Suppressor macrophage treated with lipopolysaccharide for 4 hours (primary cell): ENCODE data around the gene UCK2.

Source experiments
- DNase-seq: peaks from one replicate; pipeline ENCODE4 v3.0.0-alpha.2; 2020

The UCK2 gene

GRCh38 chr1:165942927-165943597 lies 115.6 kb downstream of the UCK2 start:
- DNase-seq = no peak

- no peak for DNase-seq
Observed at GRCh38 chr1:165945911-165946310, 118.5 kb downstream of the UCK2 start.

- DNase-seq = no peak
Observed at GRCh38 chr1:165947797-165948455, 120.5 kb downstream of the UCK2 start.

GRCh38 chr1:165949335-165950130 lies 122.1 kb downstream of the UCK2 start:
- no peak for DNase-seq

GRCh38 chr1:165954940-165955339 lies 127.5 kb downstream of the UCK2 start:
- no peak for DNase-seq

- no peak for DNase-seq
Observed at GRCh38 chr1:165958306-165958705, 130.9 kb downstream of the UCK2 start.

GRCh38 chr1:165960136-165960535 lies 132.7 kb downstream of the UCK2 start:
- no peak for DNase-seq

- DNase-seq = no peak
Observed at GRCh38 chr1:165960881-165961280, 133.5 kb downstream of the UCK2 start.
